GM21515 (cell line): ENCODE measurements around the gene MACROD2.
"Not testable (repeated sequence)": the region's sequence is repeated elsewhere in the genome, so short reads cannot be mapped to it uniquely, and the experiment has no call there.

Experiments
- ATAC-seq: cut with Tn5 transposase; IDR thresholded peaks from one replicate; pipeline ENCODE4 v1.9.1; 2021; ENCODE audit not compliant: unreplicated experiment

MACROD2 gene

GRCh38 chr20:15807271-15807670, 1812.0 kb downstream of the MACROD2 start:
- ATAC-seq: no peak

- ATAC-seq: not testable (repeated sequence)
These were observed 1812.5 kb downstream of the MACROD2 start for GRCh38 chr20:15807771-15808170.

GRCh38 chr20:15811951-15812350, 1816.6 kb downstream of the MACROD2 start:
- ATAC-seq: no peak

- no peak for ATAC-seq
These were observed 1817.4 kb downstream of the MACROD2 start for GRCh38 chr20:15812696-15813095.

- ATAC-seq: no peak
These were observed 1819.0 kb downstream of the MACROD2 start for GRCh38 chr20:15814360-15814759.

- ATAC-seq: no peak
These were observed 1819.6 kb downstream of the MACROD2 start for GRCh38 chr20:15814911-15815310.

- no peak for ATAC-seq
These were observed 1822.0 kb downstream of the MACROD2 start for GRCh38 chr20:15817351-15817750.

- no peak for ATAC-seq
These were observed 1823.3 kb downstream of the MACROD2 start for GRCh38 chr20:15818651-15819071.

- ATAC-seq: no peak
These were observed 1828.4 kb downstream of the MACROD2 start for GRCh38 chr20:15823718-15824117.

- no peak for ATAC-seq
These were observed 1832.3 kb downstream of the MACROD2 start for GRCh38 chr20:15827628-15828027.

- ATAC-seq: no peak
These were observed 1835.9 kb downstream of the MACROD2 start for GRCh38 chr20:15831201-15831600.

- no peak for ATAC-seq
These were observed 1837.2 kb downstream of the MACROD2 start for GRCh38 chr20:15832512-15832911.

- no peak for ATAC-seq
These were observed 1839.5 kb downstream of the MACROD2 start for GRCh38 chr20:15834857-15835256.

- no peak for ATAC-seq
These were observed 1840.5 kb downstream of the MACROD2 start for GRCh38 chr20:15835811-15836210.

- no peak for ATAC-seq
These were observed 1841.3 kb downstream of the MACROD2 start for GRCh38 chr20:15836634-15837033.

GRCh38 chr20:15837563-15837962, 1842.2 kb downstream of the MACROD2 start:
- no peak for ATAC-seq

- ATAC-seq: no peak
These were observed 1843.2 kb downstream of the MACROD2 start for GRCh38 chr20:15838466-15838865.

GRCh38 chr20:15840636-15841301, 1845.5 kb downstream of the MACROD2 start:
- ATAC-seq: no peak

- ATAC-seq: no peak
These were observed 1847.6 kb downstream of the MACROD2 start for GRCh38 chr20:15842872-15843271.

- ATAC-seq: no peak
These were observed 1848.5 kb downstream of the MACROD2 start for GRCh38 chr20:15843777-15844176.

GRCh38 chr20:15847196-15847784, 1852.0 kb downstream of the MACROD2 start:
- no peak for ATAC-seq

GRCh38 chr20:15848126-15848525, 1852.8 kb downstream of the MACROD2 start:
- ATAC-seq: no peak
